Cardiac fibroblast (primary cell): Measurements from ENCODE around the gene SETD1B.

ENCODE experiments used
- DNase-seq, 2 donors: peaks; one replicate each; pipeline versions ENCODE4 v3.0.0 to v3.0.0-alpha.2; 2010; ENCODE audit warnings: low read depth in 2 of 2
- H3K4me3 ChIP-seq, 2 donors: replicated peaks in 1 of 2; 1 replicate in 1 of 2; 2 replicates in 1 of 2; pipeline ENCODE4 v1.5.1; 2011; ENCODE audit warnings: low read depth in 2 of 2, low read length in 2 of 2, mild to moderate bottlenecking in 2 of 2, moderate library complexity in 1 of 2
- CTCF ChIP-seq: IDR thresholded peaks from one replicate; pipeline ENCODE4 v1.5.1; 2011; ENCODE audit warnings: low read depth, mild to moderate bottlenecking, low read length, inconsistent platforms

Gene SETD1B

DNA sequence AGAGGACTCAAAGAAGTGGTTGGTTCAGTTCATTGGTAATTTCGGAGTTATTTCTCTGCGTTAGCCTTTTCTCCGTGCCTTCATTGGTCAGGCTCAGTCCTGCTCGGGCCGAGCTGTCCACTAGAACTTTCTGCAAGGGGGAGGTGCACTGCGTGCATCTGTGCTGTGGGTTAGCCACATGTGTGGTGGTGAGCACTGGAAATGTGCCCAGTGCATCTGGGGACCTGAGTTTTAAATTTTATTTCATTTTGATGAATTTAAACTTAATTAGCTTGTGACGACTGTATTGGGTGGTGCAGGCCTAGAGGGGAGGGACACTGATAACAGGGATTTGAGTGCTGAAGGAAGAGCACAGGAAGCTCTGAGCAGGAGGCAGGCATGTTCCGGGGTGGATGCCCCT is 24.5 kb downstream of the SETD1B start:
- no peak for TF ChIP-seq CTCF
- no peak overlapping the region for H3K4me3 ChIP-seq
- no peak for DNase-seq

GRCh38 chr12:121828826-121829225 is 25.0 kb downstream of the SETD1B start:
- TF ChIP-seq CTCF = no peak
- DNase-seq = no peak
- H3K4me3 ChIP-seq = no peak overlapping the region

DNA sequence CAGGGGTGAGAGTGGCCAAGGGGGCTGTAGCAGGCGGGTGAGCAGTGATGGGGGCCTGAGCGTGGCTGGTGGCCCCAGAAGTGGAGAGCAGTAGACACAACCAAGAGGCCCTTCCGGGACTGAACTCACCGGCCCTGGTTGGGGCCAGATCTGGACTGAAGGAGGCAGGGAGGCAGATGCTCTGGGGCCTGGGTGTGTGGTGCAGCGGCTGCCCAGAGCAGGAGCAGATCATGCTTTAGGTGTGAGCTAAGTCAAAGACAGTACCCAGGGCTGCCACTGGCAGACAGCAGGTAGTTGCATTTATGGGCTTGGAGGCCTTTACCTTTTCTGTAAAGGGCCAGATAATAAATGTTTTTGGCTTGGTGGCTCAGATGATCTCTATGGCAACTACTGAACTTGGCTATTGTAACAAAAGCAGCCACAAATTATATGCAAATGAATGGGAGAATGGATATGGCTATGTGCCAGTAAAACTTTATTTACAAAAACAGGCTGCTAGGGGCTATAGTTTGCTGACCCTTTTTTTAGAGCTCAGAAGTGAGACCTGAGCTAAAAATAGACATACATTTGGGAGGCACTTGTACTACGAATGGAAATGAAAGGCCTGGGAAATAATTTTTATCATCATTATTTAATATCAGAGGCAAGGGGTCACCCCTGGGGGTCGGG is 25.6 kb downstream of the SETD1B start:
- no peak overlapping the region for H3K4me3 ChIP-seq
- TF ChIP-seq CTCF = no peak
- DNase-seq = no peak

DNA sequence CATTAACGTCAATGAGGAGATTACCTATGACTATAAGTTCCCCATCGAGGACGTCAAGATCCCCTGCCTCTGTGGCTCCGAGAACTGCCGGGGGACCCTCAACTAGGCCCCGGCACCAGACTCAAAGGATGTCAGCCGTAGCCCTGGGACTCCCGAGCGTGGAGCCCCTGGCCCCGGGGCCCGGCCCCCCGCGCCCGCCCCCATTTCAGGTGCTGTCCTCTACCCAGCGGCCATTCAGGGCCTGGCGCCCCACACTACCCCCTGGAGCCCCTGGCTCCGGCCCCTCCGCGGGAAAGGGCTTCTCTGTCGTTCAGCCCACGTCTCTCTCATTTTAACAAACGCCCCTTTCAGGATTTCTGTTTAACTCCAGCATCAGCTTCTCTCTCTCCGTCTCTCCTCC is 26.3 kb downstream of the SETD1B start:
- TF ChIP-seq CTCF = no peak
- no peak overlapping the region for H3K4me3 ChIP-seq
- no peak for DNase-seq

DNA sequence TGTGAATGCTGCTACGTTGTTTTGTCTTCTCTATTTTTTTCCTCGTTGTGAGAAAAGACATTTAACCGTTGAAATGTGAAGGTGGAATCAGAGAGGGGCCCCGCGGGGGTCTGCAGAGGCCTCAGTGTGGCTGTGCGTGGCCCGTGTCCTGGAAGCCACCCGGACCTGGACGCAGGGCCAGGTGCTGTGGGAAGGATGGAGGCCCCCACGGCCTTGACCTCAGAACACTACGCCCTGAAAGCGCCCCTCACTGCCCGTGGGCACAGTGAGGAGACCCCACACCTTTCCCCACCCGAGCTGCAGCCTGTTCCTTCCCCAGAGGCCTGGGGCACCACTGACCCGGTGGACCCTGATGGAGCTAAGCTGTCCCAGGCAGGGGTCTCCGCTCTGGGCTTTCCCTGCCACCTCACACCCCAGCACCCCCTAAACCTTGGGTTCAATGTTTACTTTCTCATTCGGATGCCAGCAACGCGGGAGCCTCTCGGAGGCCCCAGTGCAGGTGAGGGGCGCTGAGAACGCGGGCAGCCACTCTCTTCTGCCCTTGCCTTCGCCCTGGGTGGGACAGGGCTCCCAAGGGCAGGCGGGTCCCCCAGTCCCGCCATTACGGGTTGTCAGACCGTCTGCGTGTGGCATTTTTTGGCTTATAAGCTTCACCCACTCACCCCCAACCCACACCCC is 26.9 kb downstream of the SETD1B start:
- TF ChIP-seq CTCF = no peak
- DNase-seq = no peak

DNA sequence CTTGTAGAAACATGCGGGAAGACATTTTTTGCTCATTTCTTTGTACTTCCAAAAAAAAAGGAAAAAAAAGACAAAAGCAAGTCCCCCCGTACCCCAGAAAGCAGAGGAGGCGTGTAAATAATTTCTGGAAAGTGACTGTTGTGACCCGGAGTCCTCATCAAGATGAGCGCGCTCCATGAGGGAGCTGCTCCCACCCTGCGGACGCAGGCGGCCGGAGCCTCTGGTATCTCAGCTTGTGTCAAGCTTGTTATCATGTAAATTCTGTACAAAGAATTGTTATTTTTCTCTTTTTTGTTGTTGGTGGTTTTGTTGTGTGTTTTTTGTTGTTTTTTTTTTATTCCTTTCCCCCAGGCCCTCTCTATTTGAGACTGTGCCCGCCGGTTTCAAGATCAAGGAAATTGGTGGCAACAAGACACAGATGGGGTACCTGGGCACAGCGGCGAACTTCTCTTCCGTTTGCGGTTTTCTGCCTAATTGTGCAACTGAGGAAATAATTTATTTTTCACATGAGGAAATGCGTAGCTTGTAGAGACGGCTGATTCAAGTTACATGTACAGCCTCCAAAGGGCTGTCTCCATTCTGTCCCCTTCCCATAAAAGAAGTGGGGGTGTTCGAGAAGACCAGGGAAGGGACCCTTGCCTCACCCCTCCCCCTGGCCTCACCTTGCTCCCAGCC is 27.9 kb downstream of the SETD1B start:
- TF ChIP-seq CTCF = no peak
- no peak overlapping the region for H3K4me3 ChIP-seq
- no peak for DNase-seq

More for the DNA sequence above, 26.9 kb downstream of the SETD1B start:
- no peak overlapping the region for H3K4me3 ChIP-seq
